SK-N-SH treated with all-trans-retinoic acid at 6 μM for 48 hours (cell line): ENCODE measurements around the gene FAM13A.

Experiments
- ATAC-seq: fragments of 200-7000 bp; cut with Tn5 transposase; 3 replicates; pipeline ENCODE4 v1.9.1; 2020; ENCODE audit warnings: mild to moderate bottlenecking, moderate library complexity
- ARNTL ChIP-seq: fragments of 450-650 bp; formaldehyde crosslinking; IDR thresholded peaks from 2 replicates; pipeline ENCODE4 v1.5.0; 2020; ENCODE audit warnings: low read depth, mild to moderate bottlenecking, moderate library complexity, borderline replicate concordance
- BACH2 ChIP-seq: fragments of 250-450 bp; sonication (Bioruptor Pico); IDR thresholded peaks from 2 replicates; pipeline ENCODE4 v1.9.0; 2021; ENCODE audit warnings: mild to moderate bottlenecking, borderline replicate concordance
- CREB5 ChIP-seq: fragments of 250-450 bp; sonication (Bioruptor Pico); IDR thresholded peaks from 2 replicates; pipeline ENCODE4 v1.5.1; 2020; ENCODE audit warnings: low read depth, mild to moderate bottlenecking, moderate library complexity
- CSDC2 ChIP-seq: fragments of 250-450 bp; sonication (Bioruptor Pico); IDR thresholded peaks from 2 replicates; pipeline ENCODE4 v1.5.0; 2020; ENCODE audit warnings: mild to moderate bottlenecking, moderate library complexity
- ESRRG ChIP-seq: fragments of 250-450 bp; sonication (Bioruptor Pico); IDR thresholded peaks from 2 replicates; pipeline ENCODE4 v1.6.1; 2021; ENCODE audit warnings: mild to moderate bottlenecking
- ISL1 ChIP-seq: fragments of 250-450 bp; sonication (Bioruptor Pico); IDR thresholded peaks from 2 replicates; pipeline ENCODE4 v2.1.2; 2022; ENCODE audit warnings: mild to moderate bottlenecking, moderate library complexity
- POU6F1 ChIP-seq: fragments of 250-450 bp; sonication (Bioruptor Pico); IDR thresholded peaks from 2 replicates; pipeline ENCODE4 v1.8.0; 2021; ENCODE audit warnings: low read depth, mild to moderate bottlenecking, moderate library complexity, borderline replicate concordance
- PPARA ChIP-seq: fragments of 250-450 bp; sonication (Bioruptor Pico); IDR thresholded peaks from 2 replicates; pipeline ENCODE4 v1.5.0; 2020; ENCODE audit warnings: mild to moderate bottlenecking, borderline replicate concordance
- RARB ChIP-seq: fragments of 250-450 bp; sonication (Bioruptor Pico); IDR thresholded peaks from 2 replicates; pipeline ENCODE4 v1.8.0; 2021; ENCODE audit warnings: mild to moderate bottlenecking, moderate library complexity
- SNAI2 ChIP-seq: fragments of 250-450 bp; sonication (Bioruptor Pico); IDR thresholded peaks from 2 replicates; pipeline ENCODE4 v1.5.0; 2020; ENCODE audit warnings: mild to moderate bottlenecking, moderate library complexity
- TCF4 ChIP-seq: fragments of 250-450 bp; sonication (Bioruptor Pico); IDR thresholded peaks from 2 replicates; pipeline ENCODE4 v1.8.0; 2021; ENCODE audit warnings: mild to moderate bottlenecking, moderate library complexity, borderline replicate concordance
- TOX ChIP-seq: fragments of 250-450 bp; sonication (Bioruptor Pico); IDR thresholded peaks from 2 replicates; pipeline ENCODE4 v1.8.0; 2021; ENCODE audit warnings: mild to moderate bottlenecking, moderate library complexity, borderline replicate concordance
- TSHZ2 ChIP-seq: fragments of 250-450 bp; sonication (Bioruptor Pico); IDR thresholded peaks from 2 replicates; pipeline ENCODE4 v1.5.0; 2020; ENCODE audit warnings: mild to moderate bottlenecking, moderate library complexity
- ZFP3 ChIP-seq: fragments of 250-450 bp; sonication (Bioruptor Pico); IDR thresholded peaks from 2 replicates; pipeline ENCODE4 v1.5.0; 2020; ENCODE audit warnings: mild to moderate bottlenecking, moderate library complexity
- ZFP30 ChIP-seq: fragments of 450-650 bp; formaldehyde crosslinking; IDR thresholded peaks from 2 replicates; pipeline ENCODE4 v1.5.0; 2022; ENCODE audit warnings: mild to moderate bottlenecking, moderate library complexity
- ZNF565 ChIP-seq: fragments of 450-650 bp; formaldehyde crosslinking; conservative IDR thresholded peaks from 2 replicates; pipeline ENCODE4 v1.5.0; 2020; ENCODE audit warnings: low read depth, mild to moderate bottlenecking, moderate library complexity
- ZNF70 ChIP-seq: fragments of 450-650 bp; formaldehyde crosslinking; IDR thresholded peaks from 2 replicates; pipeline ENCODE4 v1.5.0; 2020; ENCODE audit warnings: mild to moderate bottlenecking, moderate library complexity
- ZNF8 ChIP-seq: fragments of 450-650 bp; formaldehyde crosslinking; IDR thresholded peaks from 2 replicates; pipeline ENCODE4 v1.5.0; 2020; ENCODE audit warnings: mild to moderate bottlenecking, moderate library complexity
- TF ChIP-seq, protein P1 (sequence below): fragments of 250-450 bp; sonication (Bioruptor Pico); IDR thresholded peaks from 2 replicates; pipeline ENCODE4 v1.8.0; 2020; ENCODE audit warnings: mild to moderate bottlenecking, moderate library complexity, borderline replicate concordance
- TF ChIP-seq, protein P2 (sequence below): fragments of 250-450 bp; sonication (Bioruptor Pico); IDR thresholded peaks from 2 replicates; pipeline ENCODE4 v1.5.1; 2021; ENCODE audit warnings: mild to moderate bottlenecking, moderate library complexity

Gene FAM13A

DNA sequence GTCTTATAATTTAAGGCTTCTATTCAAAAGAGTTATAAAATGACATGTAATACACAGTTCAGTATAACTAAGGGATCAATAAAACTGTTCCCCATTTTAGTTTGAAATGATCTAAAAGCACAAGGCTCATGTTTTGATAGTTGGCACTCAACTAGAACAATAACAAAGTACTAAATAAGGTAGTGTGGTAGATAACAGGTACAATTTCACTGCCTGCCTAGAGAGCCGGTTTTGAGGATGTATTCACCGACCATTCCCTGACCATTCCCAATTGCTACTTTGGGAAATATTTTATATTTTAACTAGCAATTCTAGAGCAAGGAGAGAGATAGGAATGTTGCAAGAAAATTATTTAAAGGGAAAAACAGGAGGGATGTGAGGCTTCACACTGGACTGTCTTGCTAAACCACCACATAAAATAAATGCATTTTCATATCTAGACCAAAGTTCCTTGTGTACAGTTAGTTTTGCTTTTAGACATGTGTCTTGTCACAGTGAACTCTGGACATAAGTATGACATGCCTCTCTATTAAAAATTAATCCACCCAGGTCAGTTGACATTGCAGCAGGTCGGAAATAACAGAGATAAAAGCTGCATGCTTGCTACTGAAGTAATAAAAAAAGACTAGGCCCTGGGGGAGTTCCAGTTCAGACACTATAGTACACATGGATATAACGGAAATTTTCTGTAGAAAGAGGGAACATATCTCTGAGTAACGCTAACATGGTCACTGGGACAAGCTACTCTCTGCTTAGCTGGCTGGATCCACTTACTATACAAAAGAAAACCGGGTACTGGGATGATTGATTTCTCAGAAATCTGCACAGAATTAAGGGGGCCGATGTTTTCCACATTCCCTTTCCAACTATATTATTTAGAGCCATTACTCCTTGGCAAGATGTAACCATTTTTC is 303.1 kb downstream of the FAM13A start:
- TF ChIP-seq PPARA (CRISPR knock-in tag) (no peak), ZFP3 (CRISPR knock-in tag) (no peak), TCF4 (CRISPR knock-in tag) (no peak), ESRRG (no peak), SNAI2 (CRISPR knock-in tag) (no peak)
- TF ChIP-seq, protein P1, sequence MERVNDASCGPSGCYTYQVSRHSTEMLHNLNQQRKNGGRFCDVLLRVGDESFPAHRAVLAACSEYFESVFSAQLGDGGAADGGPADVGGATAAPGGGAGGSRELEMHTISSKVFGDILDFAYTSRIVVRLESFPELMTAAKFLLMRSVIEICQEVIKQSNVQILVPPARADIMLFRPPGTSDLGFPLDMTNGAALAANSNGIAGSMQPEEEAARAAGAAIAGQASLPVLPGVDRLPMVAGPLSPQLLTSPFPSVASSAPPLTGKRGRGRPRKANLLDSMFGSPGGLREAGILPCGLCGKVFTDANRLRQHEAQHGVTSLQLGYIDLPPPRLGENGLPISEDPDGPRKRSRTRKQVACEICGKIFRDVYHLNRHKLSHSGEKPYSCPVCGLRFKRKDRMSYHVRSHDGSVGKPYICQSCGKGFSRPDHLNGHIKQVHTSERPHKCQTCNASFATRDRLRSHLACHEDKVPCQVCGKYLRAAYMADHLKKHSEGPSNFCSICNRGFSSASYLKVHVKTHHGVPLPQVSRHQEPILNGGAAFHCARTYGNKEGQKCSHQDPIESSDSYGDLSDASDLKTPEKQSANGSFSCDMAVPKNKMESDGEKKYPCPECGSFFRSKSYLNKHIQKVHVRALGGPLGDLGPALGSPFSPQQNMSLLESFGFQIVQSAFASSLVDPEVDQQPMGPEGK (CRISPR knock-in tag), result no peak
- TF ChIP-seq, protein P2, sequence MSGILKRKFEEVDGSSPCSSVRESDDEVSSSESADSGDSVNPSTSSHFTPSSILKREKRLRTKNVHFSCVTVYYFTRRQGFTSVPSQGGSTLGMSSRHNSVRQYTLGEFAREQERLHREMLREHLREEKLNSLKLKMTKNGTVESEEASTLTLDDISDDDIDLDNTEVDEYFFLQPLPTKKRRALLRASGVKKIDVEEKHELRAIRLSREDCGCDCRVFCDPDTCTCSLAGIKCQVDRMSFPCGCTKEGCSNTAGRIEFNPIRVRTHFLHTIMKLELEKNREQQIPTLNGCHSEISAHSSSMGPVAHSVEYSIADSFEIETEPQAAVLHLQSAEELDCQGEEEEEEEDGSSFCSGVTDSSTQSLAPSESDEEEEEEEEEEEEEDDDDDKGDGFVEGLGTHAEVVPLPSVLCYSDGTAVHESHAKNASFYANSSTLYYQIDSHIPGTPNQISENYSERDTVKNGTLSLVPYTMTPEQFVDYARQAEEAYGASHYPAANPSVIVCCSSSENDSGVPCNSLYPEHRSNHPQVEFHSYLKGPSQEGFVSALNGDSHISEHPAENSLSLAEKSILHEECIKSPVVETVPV, result no peak
- ATAC-seq, result no peak

GRCh38 chr4:88752754-88753153 is 304.2 kb downstream of the FAM13A start:
- no peak for TF ChIP-seq TCF4 (CRISPR knock-in tag)
- no peak for TF ChIP-seq BACH2
- no peak for TF ChIP-seq ESRRG
- no peak for TF ChIP-seq PPARA (CRISPR knock-in tag)
- no peak for TF ChIP-seq ARNTL
- no peak for TF ChIP-seq TOX
- no peak for TF ChIP-seq ZNF70 (CRISPR knock-in tag)
- TF ChIP-seq, protein P1 (CRISPR knock-in tag), result no peak
- no peak for ATAC-seq

- no peak for ATAC-seq
- TF ChIP-seq TCF4 (CRISPR knock-in tag) (no peak), ARNTL (no peak)
Measured at GRCh38 chr4:88752076-88752463, 304.9 kb downstream of the FAM13A start.

DNA sequence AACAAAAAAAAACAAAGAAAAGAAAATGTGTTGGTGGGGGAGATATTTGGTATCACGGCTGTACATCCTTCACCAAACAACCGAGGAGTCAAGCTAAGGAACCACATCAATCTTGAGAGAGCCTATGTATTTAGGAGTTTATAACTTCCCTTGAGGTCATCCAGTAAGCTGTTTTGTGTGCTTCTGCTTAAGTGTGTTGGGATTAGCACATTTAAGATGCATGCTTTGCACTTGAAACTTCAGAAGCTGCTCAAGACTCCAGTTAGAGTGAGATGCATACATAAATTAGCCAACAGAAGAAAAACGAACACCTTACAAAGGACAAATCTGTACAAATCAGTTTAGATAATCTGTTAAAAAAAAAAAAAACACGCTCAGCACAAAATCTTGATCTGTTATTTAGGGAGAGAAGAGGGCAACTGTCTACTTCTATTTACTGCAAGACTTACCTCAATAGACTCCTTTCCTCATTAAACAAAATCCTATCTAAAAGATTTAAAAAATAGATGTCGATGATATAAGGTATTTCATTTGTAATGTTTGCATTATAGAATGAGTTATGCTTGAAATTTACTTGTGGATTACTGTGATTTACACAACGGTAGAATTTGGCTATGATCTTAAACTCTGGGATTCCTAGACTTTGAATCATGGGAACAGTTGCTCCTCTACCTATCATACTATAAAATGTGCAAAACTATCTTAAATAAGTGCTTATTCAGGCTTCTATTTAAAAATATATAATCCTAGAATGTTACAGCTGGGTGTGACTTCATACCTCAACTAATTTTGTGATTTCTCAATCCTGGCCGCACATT is 305.5 kb downstream of the FAM13A start:
- no peak for TF ChIP-seq ZFP30 (CRISPR knock-in tag)
- TF ChIP-seq CREB5, result no peak
- TF ChIP-seq BACH2, result no peak
- no peak for TF ChIP-seq ISL1 (CRISPR knock-in tag)
- TF ChIP-seq CSDC2 (CRISPR knock-in tag), result no peak
- TF ChIP-seq TCF4 (CRISPR knock-in tag), result no peak
- no peak for TF ChIP-seq ZNF565 (CRISPR knock-in tag)
- TF ChIP-seq ZNF8 (CRISPR knock-in tag), result no peak
- no peak for TF ChIP-seq ARNTL
- no peak for TF ChIP-seq POU6F1 (CRISPR knock-in tag)
- no peak for TF ChIP-seq RARB (CRISPR knock-in tag)
- TF ChIP-seq TSHZ2 (CRISPR knock-in tag), result no peak
- TF ChIP-seq ZNF70 (CRISPR knock-in tag), result no peak
- ATAC-seq, result no peak
